Activated CD4-positive, alpha-beta T cell treated with anti-CD3 and anti-CD28 coated beads, Interleukin-2, amount 50 U/mL, for 1 hour (primary cell): ENCODE measurements around the gene SLC1A2.

ENCODE experiments used
- DNase-seq: peaks from one replicate; pipeline ENCODE4 v3.0.0-alpha.2; 2020

The SLC1A2 gene

GRCh38 chr11:35419184-35419829 is at the start of gene SLC1A2:
TSS of gene SLC1A2 (minus strand) at chr11:35419558. CDS start at chr11:35418966, 592 bp downstream.
- DNase-seq = no peak

GRCh38 chr11:35466058-35466457 is 46.7 kb upstream of the SLC1A2 start:
- DNase-seq = no peak

GRCh38 chr11:35464308-35464707 is 45.0 kb upstream of the SLC1A2 start:
- no peak for DNase-seq

GRCh38 chr11:35463331-35463751 is 44.0 kb upstream of the SLC1A2 start:
- DNase-seq = no peak

GRCh38 chr11:35461917-35462538 is 42.7 kb upstream of the SLC1A2 start:
- DNase-seq = no peak

GRCh38 chr11:35459489-35459888 is 40.1 kb upstream of the SLC1A2 start:
- DNase-seq = no peak

GRCh38 chr11:35458846-35459245 is 39.5 kb upstream of the SLC1A2 start:
- DNase-seq = no peak

GRCh38 chr11:35454362-35454761 is 35.0 kb upstream of the SLC1A2 start:
- DNase-seq = no peak

- DNase-seq = no peak
These were observed 17.4 kb upstream of the SLC1A2 start for GRCh38 chr11:35436581-35437250.

- DNase-seq = no peak
These were observed 14.2 kb upstream of the SLC1A2 start for GRCh38 chr11:35433588-35433987.

- DNase-seq = no peak
These were observed 13.1 kb upstream of the SLC1A2 start for GRCh38 chr11:35432464-35432863.

GRCh38 chr11:35427071-35427470 is 7.7 kb upstream of the SLC1A2 start:
- DNase-seq = no peak

GRCh38 chr11:35426351-35426750 is 7.0 kb upstream of the SLC1A2 start:
- no peak for DNase-seq

GRCh38 chr11:35425603-35426212 is 6.3 kb upstream of the SLC1A2 start:
- DNase-seq = no peak

- DNase-seq = no peak
These were observed 5.0 kb upstream of the SLC1A2 start for GRCh38 chr11:35424157-35424940.

GRCh38 chr11:35420371-35420770 is 1.0 kb upstream of the SLC1A2 start:
- DNase-seq = no peak

- DNase-seq = no peak
These were observed 524 bp upstream of the SLC1A2 start for GRCh38 chr11:35419830-35420333.

- no peak for DNase-seq
These were observed 825 bp downstream of the SLC1A2 start for GRCh38 chr11:35418282-35419183.

GRCh38 chr11:35415487-35415886 is 3.9 kb downstream of the SLC1A2 start:
- no peak for DNase-seq

GRCh38 chr11:35414776-35415175 is 4.6 kb downstream of the SLC1A2 start:
- DNase-seq = no peak

- DNase-seq = no peak
These were observed 5.0 kb downstream of the SLC1A2 start for GRCh38 chr11:35414311-35414710.

GRCh38 chr11:35413598-35413997 is 5.8 kb downstream of the SLC1A2 start:
- DNase-seq = no peak
